Vagina (tissue), 2 donors: ENCODE measurements around the gene AANAT. TPM values are rescaled to one million over a fixed set of nuclear protein-coding genes. Genes with fewer than 3 reads are reported as not detected.

Source experiments
- DNase-seq, 2 donors: peaks; one replicate each; pipeline ENCODE4 v3.0.0-alpha.2; 2017; ENCODE audit errors: extremely low spot score in 2 of 2
- H3K27ac ChIP-seq: fragments of 200-600 bp; sonication (generic); one replicate; pipeline ENCODE4 v1.5.1; 2019
- H3K27me3 ChIP-seq: fragments of 200-600 bp; sonication (generic); one replicate; pipeline ENCODE4 v1.5.1; 2019
- H3K36me3 ChIP-seq, 2 donors: fragments of 200-600 bp; sonication (generic); one replicate each; pipeline ENCODE4 v1.5.1; 2017 to 2019
- H3K4me1 ChIP-seq: fragments of 200-600 bp; sonication (generic); one replicate; pipeline ENCODE4 v1.5.1; 2019
- H3K4me3 ChIP-seq, 2 donors: fragments of 200-600 bp; sonication (generic); 1 replicate in 1 of 2; 2 replicates in 1 of 2; pipeline ENCODE4 v1.5.1; 2016 to 2019
- H3K9me3 ChIP-seq: fragments of 200-600 bp; sonication (generic); one replicate; pipeline ENCODE4 v1.5.1; 2019
- CTCF ChIP-seq, 3 experiments: fragments of 450-650 bp in 2 of 3; fragments of 200-600 bp in 1 of 3; sonication (generic) in 1 of 3; IDR thresholded peaks; one replicate each; pipeline ENCODE4 v1.5.1; 2017 to 2019; ENCODE audit warnings: antibody characterized with exemption in 3 of 3, mild to moderate bottlenecking in 2 of 3, moderate library complexity in 2 of 3
- POLR2A ChIP-seq, 2 donors: fragments of 450-650 bp; IDR thresholded peaks; one replicate each; pipeline ENCODE4 v1.6.1; 2017; ENCODE audit warnings: antibody characterized with exemption in 2 of 2, mild to moderate bottlenecking in 2 of 2, moderate library complexity in 2 of 2
- POLR2AphosphoS5 ChIP-seq, 2 donors: sonication (generic); formaldehyde crosslinking; IDR thresholded peaks; one replicate each; pipeline ENCODE4 v1.9.0; 2017; ENCODE audit warnings: antibody characterized with exemption in 2 of 2, mild to moderate bottlenecking in 2 of 2, low read depth in 1 of 2; ENCODE audit not compliant: insufficient read depth in 1 of 2
- intact Hi-C: fragments of 100-400 bp; cut with DNase I; formaldehyde crosslinking; loops from one replicate; pipeline ENCODE4 v1.15.1; 2023
- total RNA-seq: library from RNA; depleted of rRNA; stranded (reverse); fragments of >200 nt; gene quantifications from one replicate; pipeline ENCODE4 v1.2.3, GENCODE V29; 2016

AANAT gene
- total RNA-seq, 1 donor from 2014 or later = not detected

- no peak for TF ChIP-seq POLR2AphosphoS5 (IDR thresholded peaks at IDR 0.05; ENCODE audit: insufficient read depth in 1 of 2, low read depth in 1 of 2)
- TF ChIP-seq CTCF (IDR thresholded peaks at IDR 0.05) = no peak
- TF ChIP-seq POLR2A (IDR thresholded peaks at IDR 0.05) = no peak
- peaks cover 0 to 11% of the 10 kb centered on the region in 2 donors for H3K36me3 ChIP-seq
- no peak for DNase-seq
- H3K27ac ChIP-seq = no peak overlapping the region
- H3K4me1 ChIP-seq = no peaks in the 10 kb centered on the region
- intact Hi-C loops = no loop called here
- no peaks in the 10 kb centered on the region for H3K27me3 ChIP-seq
- no peak overlapping the region for H3K4me3 ChIP-seq
- no peaks in the 10 kb centered on the region for H3K9me3 ChIP-seq
Measured at GRCh38 chr17:76473541-76473985, 6.2 kb downstream of the AANAT start.

DNA sequence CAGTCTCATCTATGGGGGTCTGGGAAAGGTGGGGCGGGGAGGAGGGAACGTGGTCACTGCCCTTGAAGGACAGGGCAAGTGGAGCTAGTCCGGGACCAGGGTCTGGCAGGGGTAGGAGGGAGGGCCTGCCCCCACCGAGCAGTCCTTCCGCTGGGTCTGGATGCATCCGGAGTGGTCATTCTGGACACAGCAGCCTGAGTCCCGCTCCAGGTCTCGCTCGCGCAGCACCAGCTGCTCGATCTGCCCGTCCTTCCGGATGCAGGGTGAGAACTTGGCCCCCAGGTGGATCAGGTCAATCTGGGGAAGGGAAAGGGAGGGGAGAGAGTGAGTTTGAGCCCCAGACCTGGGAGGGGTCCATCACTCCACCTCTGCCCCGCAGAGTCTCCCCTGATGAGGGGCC is 6.8 kb downstream of the AANAT start:
- no peak for TF ChIP-seq CTCF (IDR thresholded peaks at IDR 0.05)
- no peak for TF ChIP-seq POLR2AphosphoS5 (IDR thresholded peaks at IDR 0.05; ENCODE audit: insufficient read depth in 1 of 2, low read depth in 1 of 2)
- no peak for TF ChIP-seq POLR2A (IDR thresholded peaks at IDR 0.05)
- no peak overlapping the region for H3K27ac ChIP-seq
- H3K4me1 ChIP-seq = no peaks in the 10 kb centered on the region
- H3K9me3 ChIP-seq = no peaks in the 10 kb centered on the region
- no peaks in the 10 kb centered on the region for H3K27me3 ChIP-seq
- intact Hi-C loops = no loop called here
- DNase-seq = no peak
- H3K36me3 ChIP-seq = peaks cover 0 to 15% of the 10 kb centered on the region in 2 donors
- H3K4me3 ChIP-seq = no peak overlapping the region

- Histone ChIP-seq H3K27ac (no peak overlapping the region), H3K4me3 (no peak overlapping the region), H3K27me3 (no peaks in the 10 kb centered on the region), H3K36me3 (peaks cover 0 to 15% of the 10 kb centered on the region in 2 donors), H3K4me1 (no peaks in the 10 kb centered on the region), H3K9me3 (no peaks in the 10 kb centered on the region)
- DNase-seq = no peak
- intact Hi-C loops = no loop called here
- TF ChIP-seq CTCF (IDR thresholded peaks at IDR 0.05) (no peak), POLR2A (IDR thresholded peaks at IDR 0.05) (no peak), POLR2AphosphoS5 (IDR thresholded peaks at IDR 0.05; ENCODE audit: insufficient read depth in 1 of 2, low read depth in 1 of 2) (no peak)
Measured at GRCh38 chr17:76474894-76475293, 7.5 kb downstream of the AANAT start.

DNA sequence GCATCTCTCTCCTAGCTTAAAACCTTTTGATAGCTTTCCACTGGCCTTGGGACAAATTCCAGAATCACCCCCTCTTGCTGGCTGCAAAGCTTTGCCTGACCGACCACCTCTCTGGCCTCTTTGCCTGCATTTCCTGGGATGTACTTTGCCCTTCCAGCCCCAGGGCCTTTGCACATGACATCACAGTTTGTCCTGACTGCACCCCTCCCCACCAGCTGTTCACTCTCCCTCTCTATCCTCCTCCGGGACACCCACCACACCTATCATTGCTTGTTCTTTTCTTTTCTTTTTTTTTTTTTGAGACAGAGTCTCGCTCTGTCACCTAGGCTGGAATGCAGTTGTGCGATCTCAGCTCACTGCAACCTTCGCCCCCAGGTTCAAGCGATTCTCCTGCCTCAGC is 7.9 kb downstream of the AANAT start:
- no peaks in the 10 kb centered on the region for H3K9me3 ChIP-seq
- no peak overlapping the region for H3K4me3 ChIP-seq
- H3K36me3 ChIP-seq = peaks cover 0 to 15% of the 10 kb centered on the region in 2 donors
- no peaks in the 10 kb centered on the region for H3K27me3 ChIP-seq
- DNase-seq = no peak
- no peaks in the 10 kb centered on the region for H3K4me1 ChIP-seq
- intact Hi-C loops = no loop called here
- no peak overlapping the region for H3K27ac ChIP-seq
- TF ChIP-seq POLR2AphosphoS5 (IDR thresholded peaks at IDR 0.05; ENCODE audit: insufficient read depth in 1 of 2, low read depth in 1 of 2) (no peak), CTCF (IDR thresholded peaks at IDR 0.05) (no peak), POLR2A (IDR thresholded peaks at IDR 0.05) (no peak)

GRCh38 chr17:76476736-76477135 is 9.3 kb downstream of the AANAT start:
- peaks cover 0 to 14% of the 10 kb centered on the region in 2 donors for H3K36me3 ChIP-seq
- no peak for TF ChIP-seq CTCF (IDR thresholded peaks at IDR 0.05)
- no peak for TF ChIP-seq POLR2AphosphoS5 (IDR thresholded peaks at IDR 0.05; ENCODE audit: insufficient read depth in 1 of 2, low read depth in 1 of 2)
- no peak for TF ChIP-seq POLR2A (IDR thresholded peaks at IDR 0.05)

More at GRCh38 chr17:76476736-76477135, 9.3 kb downstream of the AANAT start:
- Histone ChIP-seq H3K4me3 (no peak overlapping the region), H3K27ac (no peak overlapping the region), H3K27me3 (no peaks in the 10 kb centered on the region), H3K9me3 (no peaks in the 10 kb centered on the region), H3K4me1 (no peaks in the 10 kb centered on the region)
- no peak for DNase-seq
- intact Hi-C loops = no loop called here
